HG02642 (cell line): ENCODE measurements around the gene TMEM217.
"Not testable (repeated sequence)": the region's sequence is repeated elsewhere in the genome, so short reads cannot be mapped to it uniquely, and the experiment has no call there.

Experiments
- ATAC-seq: cut with Tn5 transposase; IDR thresholded peaks from one replicate; pipeline ENCODE4 v1.9.1; 2021; ENCODE audit warnings: mild to moderate bottlenecking; ENCODE audit not compliant: unreplicated experiment, poor library complexity

The TMEM217 gene

DNA sequence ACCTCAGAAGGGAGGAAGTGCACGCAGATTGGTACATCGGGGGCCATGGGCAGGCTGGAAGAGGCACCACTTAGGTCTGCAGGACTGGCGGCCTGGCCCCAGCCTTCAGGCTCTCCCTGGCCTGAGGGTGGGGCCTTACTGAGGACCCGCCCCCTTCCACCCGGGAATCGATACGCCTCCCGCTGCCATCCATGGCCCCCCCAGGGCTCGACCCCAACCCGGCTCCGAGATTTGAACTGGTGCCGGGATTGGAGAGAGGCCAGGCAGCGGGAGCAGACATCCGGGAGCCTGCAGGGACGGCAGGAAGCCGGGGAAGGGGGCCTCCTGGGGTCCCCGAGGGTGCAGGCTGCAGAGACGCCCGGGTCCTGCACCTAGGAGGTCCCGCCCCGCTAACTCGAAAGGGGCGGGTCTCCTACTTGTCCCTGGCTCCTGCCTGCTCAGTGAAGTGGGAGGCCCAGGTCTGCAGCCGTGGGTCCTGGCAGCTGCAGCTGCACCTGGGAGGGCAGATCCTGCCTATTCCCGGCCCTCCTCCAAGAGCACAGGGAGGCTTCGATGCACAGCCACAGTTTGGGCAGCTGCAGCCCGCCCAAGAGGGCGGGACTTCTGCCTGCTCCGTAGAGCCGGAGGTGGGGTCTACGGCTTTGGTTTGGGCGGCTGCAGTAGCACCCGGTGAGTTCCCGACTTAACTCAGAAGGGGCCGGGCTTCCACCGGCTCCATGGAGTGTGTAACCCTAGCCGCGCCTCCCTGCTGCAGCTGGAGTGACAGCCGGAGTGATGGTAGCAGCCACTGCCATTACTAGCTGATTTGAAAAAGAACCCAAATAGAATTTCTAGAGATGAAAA, 35.6 kb downstream of the TMEM217 start:
- peak; percentile 91 for ATAC-seq

DNA sequence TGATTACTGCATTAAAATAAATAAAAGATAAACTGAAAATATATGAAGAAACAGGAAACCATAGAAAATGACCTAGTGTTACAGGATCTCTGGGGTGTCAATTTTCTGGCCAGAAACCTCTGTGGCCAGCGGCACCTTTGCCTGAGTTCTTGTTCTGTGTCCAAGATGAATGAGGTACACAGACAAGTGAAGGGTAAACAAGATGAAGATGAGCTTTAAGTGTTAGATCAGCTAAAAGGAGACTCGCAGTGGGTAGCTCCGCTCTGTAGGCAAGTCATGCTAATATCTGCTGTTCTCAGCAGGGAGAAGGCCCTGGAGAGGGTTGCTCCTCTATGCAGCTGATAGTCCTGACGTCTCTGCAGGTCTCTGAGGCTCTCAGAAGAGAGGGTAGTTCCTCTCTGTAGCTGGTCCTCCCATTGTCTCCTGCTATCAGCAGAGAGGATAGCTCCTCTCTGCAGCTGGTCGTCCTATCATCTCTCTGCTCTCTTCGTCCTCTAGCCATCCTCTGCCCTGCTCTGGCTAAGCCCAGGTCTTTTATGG, 36.3 kb downstream of the TMEM217 start:
- ATAC-seq, result no peak

GRCh38 chr6:37218511-37218910, 39.4 kb downstream of the TMEM217 start:
- no peak for ATAC-seq

GRCh38 chr6:37218061-37218460, 39.9 kb downstream of the TMEM217 start:
- no peak for ATAC-seq

DNA sequence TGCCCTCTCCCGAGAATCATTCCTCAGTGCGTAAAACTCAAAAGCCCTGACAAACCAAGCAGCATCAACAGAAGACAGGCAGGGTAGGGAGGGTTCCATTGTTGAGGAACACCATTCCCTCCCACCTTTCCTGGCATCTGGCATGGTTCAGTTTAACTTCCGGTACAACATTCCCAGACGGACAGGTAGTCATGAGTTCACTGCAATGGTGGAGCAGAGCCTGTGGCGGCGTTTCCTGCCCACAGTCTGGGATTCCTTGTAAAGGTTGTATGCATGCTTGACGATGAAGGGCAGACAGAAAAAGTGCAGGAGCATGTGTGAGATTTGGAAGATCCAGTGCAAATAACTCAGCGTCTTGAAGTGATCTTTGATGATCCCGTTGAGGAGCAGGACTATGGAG, 45.7 kb downstream of the TMEM217 start:
- no peak for ATAC-seq

GRCh38 chr6:37210313-37210968, 47.5 kb downstream of the TMEM217 start:
- no peak for ATAC-seq

DNA sequence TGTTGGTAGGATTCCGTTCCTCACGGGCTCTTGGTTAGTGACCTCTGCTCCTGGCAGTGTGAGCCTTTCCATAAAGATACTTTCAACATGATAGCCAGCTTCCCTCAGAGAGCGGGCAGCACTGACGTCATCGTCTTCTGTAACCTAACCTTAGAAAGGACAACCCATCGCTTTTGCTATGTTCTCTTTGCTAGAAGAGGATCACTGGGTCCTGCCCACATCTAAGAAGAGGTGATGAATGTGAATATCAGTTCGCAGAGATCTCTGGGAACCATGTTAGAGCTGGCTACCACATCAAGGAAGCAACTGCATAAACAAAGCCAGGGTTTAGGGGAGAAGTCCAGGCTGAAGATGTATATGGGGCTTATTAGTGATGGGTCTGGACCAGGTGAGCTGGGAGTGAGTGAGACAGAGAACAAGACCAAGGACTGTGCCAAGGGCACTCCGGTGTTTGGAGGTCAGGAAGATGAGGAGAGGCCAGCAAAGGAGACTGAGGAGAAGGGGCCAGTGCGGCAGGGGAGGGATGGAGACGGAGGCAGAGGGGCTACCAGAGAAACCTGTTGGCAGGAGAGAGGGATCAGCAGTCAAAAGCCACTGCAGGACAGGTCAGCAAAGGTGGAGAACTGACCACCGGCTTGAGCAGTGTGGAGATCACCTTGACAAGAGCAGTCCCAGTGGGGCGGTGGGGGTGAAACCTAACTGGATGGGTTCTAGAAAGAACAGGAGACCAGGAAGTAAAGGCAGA, 48.3 kb downstream of the TMEM217 start:
- no peak for ATAC-seq

GRCh38 chr6:37208793-37209192, 49.2 kb downstream of the TMEM217 start:
- ATAC-seq, result no peak

- peak; percentile 65 for ATAC-seq
These were observed 50.0 kb downstream of the TMEM217 start for GRCh38 chr6:37207903-37208456.

- ATAC-seq, result no peak
These were observed 51.3 kb downstream of the TMEM217 start for GRCh38 chr6:37206622-37207021.

DNA sequence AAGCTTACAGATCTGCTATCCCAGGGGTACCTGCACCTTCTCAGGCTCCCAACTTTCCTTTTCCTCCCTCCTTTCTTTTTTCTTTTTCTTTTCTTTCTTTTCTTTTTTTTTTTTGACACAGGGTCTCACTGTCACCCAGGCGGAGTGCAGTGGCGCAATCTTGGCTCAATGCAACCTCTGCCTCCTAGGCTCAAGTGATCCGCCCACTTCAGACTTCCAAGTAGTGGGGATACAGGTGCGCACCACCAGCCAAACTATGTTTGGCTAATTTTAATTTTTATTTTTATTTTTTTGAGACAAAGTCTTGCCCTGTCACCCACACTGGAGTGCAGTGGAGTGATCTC, 52.0 kb downstream of the TMEM217 start:
- ATAC-seq, result no peak

- no peak for ATAC-seq
These were observed 52.6 kb downstream of the TMEM217 start for GRCh38 chr6:37205175-37205996.

GRCh38 chr6:37204014-37204751, 53.8 kb downstream of the TMEM217 start:
- ATAC-seq, result no peak

GRCh38 chr6:37202788-37203491, 55.0 kb downstream of the TMEM217 start:
- no peak for ATAC-seq

- no peak for ATAC-seq
These were observed 56.2 kb downstream of the TMEM217 start for GRCh38 chr6:37201726-37202125.

GRCh38 chr6:37200085-37200484, 57.9 kb downstream of the TMEM217 start:
- ATAC-seq, result no peak

GRCh38 chr6:37196451-37196850, 61.5 kb downstream of the TMEM217 start:
- ATAC-seq, result not testable (repeated sequence)

DNA sequence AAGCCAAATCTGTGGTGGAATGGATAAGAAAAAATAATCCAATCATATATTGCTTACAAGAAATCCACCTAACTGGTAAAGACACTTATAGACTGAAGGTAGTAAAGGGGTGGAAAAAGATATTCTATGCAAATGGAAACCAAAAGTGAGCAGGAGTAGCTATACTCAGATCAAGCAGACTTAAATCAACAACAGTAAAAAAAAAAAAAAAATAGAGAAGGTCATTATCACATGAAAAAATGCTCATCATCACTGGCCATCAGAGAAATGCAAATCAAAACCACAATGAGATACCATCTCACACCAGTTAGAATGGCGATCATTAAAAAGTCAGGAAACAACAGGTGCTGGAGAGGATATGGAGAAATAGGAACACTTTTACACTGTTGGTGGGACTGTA, 63.1 kb downstream of the TMEM217 start:
- ATAC-seq, result not testable (repeated sequence)
